H1 (cell line): Measurements from ENCODE around the gene RAI14. TPM values are rescaled to one million over a fixed set of nuclear protein-coding genes. Genes with fewer than 3 reads are reported as not detected.

Experiments
- CBX8 ChIP-seq: fragments of 300-800, 300-1000 bp; sonication (generic); IDR thresholded peaks from 2 replicates; pipeline ENCODE4 v1.7.1; 2016; ENCODE audit warnings: low read depth, low read length, borderline replicate concordance
- KDM4A ChIP-seq: IDR thresholded peaks from one replicate; pipeline ENCODE4 v1.7.1; 2012; ENCODE audit warnings: low read depth, mild to moderate bottlenecking, moderate library complexity, low read length, inconsistent platforms; ENCODE audit not compliant: severe bottlenecking
- POU5F1 ChIP-seq: IDR thresholded peaks from 2 replicates; pipeline ENCODE4 v1.6.1; 2011; ENCODE audit warnings: low read depth, mild to moderate bottlenecking, low read length, moderate library complexity
- SIN3A ChIP-seq, 2 experiments: IDR thresholded peaks in 1 of 2; conservative IDR thresholded peaks in 1 of 2; 2 replicates each; pipeline ENCODE4 v1.6.1; 2011 to 2012; ENCODE audit warnings: low read length in 2 of 2, improper control_type of control experiment in 1 of 2, low read depth in 1 of 2, mild to moderate bottlenecking in 1 of 2
- TAF1 ChIP-seq: IDR thresholded peaks from 2 replicates; pipeline ENCODE4 v1.6.1; 2011; ENCODE audit warnings: mild to moderate bottlenecking, low read depth, low read length
- polyA plus RNA-seq, 7 experiments: library from polyadenylated mRNA; depleted of rRNA in 3 of 7; stranded (reverse) in 5 of 7; unstranded in 2 of 7; fragments of >200 nt in 5 of 7; fragments of 200-250 nt in 2 of 7; gene quantifications; 1 replicate in 5 of 7; 2 replicates in 1 of 7; 4 replicates in 1 of 7; pipeline versions ENCODE4 v1.2.1 to v1.2.3, GENCODE V29; 2011 to 2013; ENCODE audit warnings: missing spikeins in 2 of 7, mixed read lengths in 2 of 7
- total RNA-seq: library from RNA; stranded (reverse); fragmentation: NEBNext Ultra II Directional; extraction: Animal tissue kit (Norgen Biotek cat#: 25700); gene quantifications from 2 replicates; pipeline ENCODE4 v1.2.1, GENCODE V29; 2021
- TF ChIP-seq, protein P1 (sequence below): IDR thresholded peaks from 2 replicates; pipeline ENCODE4 v1.6.1; 2011; ENCODE audit warnings: low read depth, mild to moderate bottlenecking, low read length; ENCODE audit not compliant: insufficient read depth
- TF ChIP-seq, protein P2 (sequence below): IDR thresholded peaks from 2 replicates; pipeline ENCODE4 v1.6.1; 2012; ENCODE audit warnings: inconsistent platforms

The RAI14 gene
- total and polyA plus RNA-seq, 2 of the 8 experiments (the other 6 are each of a cell fraction or from before 2014, with no cell fraction given): 48.4 to 210 TPM

DNA sequence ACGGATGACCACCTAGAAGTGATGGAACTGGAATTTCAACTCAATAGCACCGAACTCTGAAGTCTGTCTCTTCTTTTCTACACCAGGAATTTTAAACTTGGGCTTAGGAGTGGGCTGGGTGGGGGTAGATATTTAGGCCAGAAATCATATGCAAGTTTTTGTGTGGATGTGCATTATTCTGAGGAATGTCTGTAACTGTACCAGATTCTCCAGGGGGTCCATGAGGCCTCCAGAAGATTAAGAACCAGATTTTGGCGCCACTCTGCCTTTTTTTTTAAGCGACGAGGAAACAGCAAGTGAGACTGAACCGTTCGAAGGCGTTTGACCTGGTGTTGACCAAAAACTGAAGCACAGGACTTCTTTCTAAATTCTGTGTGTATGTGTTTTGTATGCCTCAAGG is 94.1 kb downstream of the RAI14 start (continued):
- TF ChIP-seq SIN3A (conservative IDR thresholded peaks at IDR 0.05 in 1 of 2, IDR thresholded peaks at IDR 0.05 in 1 of 2; ENCODE audit: low read depth in 1 of 2, low read length in 2 of 2) (no peak), KDM4A (no peak), POU5F1 (no peak), CBX8 (no peak), TAF1 (no peak)
- TF ChIP-seq, protein P1, sequence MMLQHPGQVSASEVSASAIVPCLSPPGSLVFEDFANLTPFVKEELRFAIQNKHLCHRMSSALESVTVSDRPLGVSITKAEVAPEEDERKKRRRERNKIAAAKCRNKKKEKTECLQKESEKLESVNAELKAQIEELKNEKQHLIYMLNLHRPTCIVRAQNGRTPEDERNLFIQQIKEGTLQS: no peak
- TF ChIP-seq, protein P2, sequence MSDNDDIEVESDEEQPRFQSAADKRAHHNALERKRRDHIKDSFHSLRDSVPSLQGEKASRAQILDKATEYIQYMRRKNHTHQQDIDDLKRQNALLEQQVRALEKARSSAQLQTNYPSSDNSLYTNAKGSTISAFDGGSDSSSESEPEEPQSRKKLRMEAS: no peak
